ENCODE measurements around the gene ASCL5. TPM values are rescaled to one million over a fixed set of nuclear protein-coding genes. Genes with fewer than 3 reads are reported as not detected.

ASCL5 gene
- total and polyA plus RNA-seq, 2 of the 13 experiments (the other 11 are each of a cell fraction or from before 2014, with no cell fraction given) = not detected

DNA sequence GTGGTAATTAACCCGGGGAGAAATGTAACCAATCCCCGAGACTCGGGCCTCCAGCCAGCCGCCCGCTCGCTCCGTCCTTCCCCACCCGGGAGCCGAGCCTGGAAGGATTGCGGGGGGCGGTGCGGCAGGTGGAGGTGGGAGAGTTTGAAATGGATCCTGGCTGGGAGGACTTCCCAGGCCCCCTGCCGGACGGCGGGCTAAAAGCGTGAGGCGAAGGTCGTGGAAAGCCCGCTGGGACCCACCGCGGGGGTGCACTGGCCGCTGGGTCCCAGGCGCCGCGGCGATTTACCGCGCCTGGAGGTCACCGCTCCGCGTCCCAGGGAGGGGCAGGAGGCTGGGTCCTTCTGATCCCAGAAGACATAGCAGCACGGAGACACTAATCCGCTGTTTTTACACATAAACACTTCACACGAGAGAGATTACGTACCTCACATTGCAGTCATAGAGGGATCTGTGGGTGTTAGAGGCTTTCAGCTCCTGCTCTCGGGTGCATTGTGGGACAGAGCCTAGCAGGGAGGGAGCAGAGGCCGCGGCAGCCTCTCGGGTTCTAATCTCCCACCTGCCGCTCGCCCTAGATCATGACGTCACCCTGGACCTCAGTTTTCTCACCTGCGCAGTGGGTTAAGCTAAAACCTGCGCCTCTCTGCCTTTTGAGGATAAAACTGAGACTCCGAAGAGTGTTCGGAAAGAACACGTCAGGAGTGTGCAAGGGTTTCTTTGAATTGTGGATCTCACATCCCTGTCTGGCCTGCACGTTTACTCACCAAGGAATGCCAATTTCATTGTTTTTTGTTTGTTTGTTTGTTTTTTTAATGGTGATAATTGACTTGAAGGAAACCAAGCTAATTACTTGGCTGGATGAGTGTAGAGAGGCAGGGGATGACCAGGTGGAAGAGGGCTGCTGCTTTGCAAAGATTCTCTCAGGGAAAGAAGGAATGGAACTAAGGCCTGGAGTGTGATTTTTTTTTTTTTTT is 44.4 kb upstream of the ASCL5 start (continued):
- TF ChIP-seq, protein P1, sequence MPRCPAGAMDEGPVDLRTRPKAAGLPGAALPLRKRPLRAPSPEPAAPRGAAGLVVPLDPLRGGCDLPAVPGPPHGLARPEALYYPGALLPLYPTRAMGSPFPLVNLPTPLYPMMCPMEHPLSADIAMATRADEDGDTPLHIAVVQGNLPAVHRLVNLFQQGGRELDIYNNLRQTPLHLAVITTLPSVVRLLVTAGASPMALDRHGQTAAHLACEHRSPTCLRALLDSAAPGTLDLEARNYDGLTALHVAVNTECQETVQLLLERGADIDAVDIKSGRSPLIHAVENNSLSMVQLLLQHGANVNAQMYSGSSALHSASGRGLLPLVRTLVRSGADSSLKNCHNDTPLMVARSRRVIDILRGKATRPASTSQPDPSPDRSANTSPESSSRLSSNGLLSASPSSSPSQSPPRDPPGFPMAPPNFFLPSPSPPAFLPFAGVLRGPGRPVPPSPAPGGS (CRISPR knock-in tag; IDR thresholded peaks at IDR 0.05) = 0 out of 2 replicates have a peak, but pooled peaks have one; percentile 70
- TF ChIP-seq ATF1 (CRISPR knock-in tag; IDR thresholded peaks at IDR 0.05) (peak; percentile 85), ZNF629 (CRISPR knock-in tag; conservative IDR thresholded peaks at IDR 0.05) (peak; percentile 100), NPAS2 (CRISPR knock-in tag; IDR thresholded peaks at IDR 0.05; ENCODE audit: borderline replicate concordance) (no peak), KDM1A (CRISPR knock-in tag; IDR thresholded peaks at IDR 0.05) (peak; percentile 94), ZNF841 (CRISPR knock-in tag; IDR thresholded peaks at IDR 0.05; ENCODE audit: borderline replicate concordance) (0 out of 2 replicates have a peak, but pooled peaks have one; percentile 33), HNF4G (IDR thresholded peaks at IDR 0.05; ENCODE audit: borderline replicate concordance, low read depth, low read length) (no peak), HNF4G (CRISPR knock-in tag; IDR thresholded peaks at IDR 0.05; ENCODE audit: borderline replicate concordance, low read depth) (no peak), HES4 (CRISPR knock-in tag; IDR thresholded peaks at IDR 0.05; ENCODE audit: borderline replicate concordance) (no peak), ZSCAN12 (CRISPR knock-in tag; IDR thresholded peaks at IDR 0.05) (0 out of 2 replicates have a peak, but pooled peaks have one; percentile 69), ETV5 (CRISPR knock-in tag; IDR thresholded peaks at IDR 0.05; ENCODE audit: borderline replicate concordance) (0 out of 2 replicates have a peak, but pooled peaks have one; percentile 12), ZNF253 (CRISPR knock-in tag; IDR thresholded peaks at IDR 0.05; ENCODE audit: borderline replicate concordance) (no peak), NFYC (CRISPR knock-in tag; IDR thresholded peaks at IDR 0.05) (no peak), FOXC1 (CRISPR knock-in tag; IDR thresholded peaks at IDR 0.05; ENCODE audit: borderline replicate concordance) (peak; percentile 75; the same call in 1 of the 2 replicates)
- TF ChIP-seq, protein P2, sequence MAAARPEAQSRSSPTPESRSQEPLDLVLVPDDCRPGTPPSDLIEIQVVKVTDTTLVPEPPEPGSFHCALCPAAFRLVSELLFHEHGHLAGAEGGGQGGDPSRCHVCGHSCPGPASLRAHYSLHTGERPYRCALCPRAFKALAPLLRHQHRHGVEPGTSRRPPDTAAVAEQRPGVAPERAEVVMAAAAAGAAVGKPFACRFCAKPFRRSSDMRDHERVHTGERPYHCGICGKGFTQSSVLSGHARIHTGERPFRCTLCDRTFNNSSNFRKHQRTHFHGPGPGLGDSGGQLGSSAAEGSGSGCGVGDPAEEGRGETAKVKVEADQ (CRISPR knock-in tag; IDR thresholded peaks at IDR 0.05; ENCODE audit: borderline replicate concordance) = no peak
- TF ChIP-seq, protein P3, sequence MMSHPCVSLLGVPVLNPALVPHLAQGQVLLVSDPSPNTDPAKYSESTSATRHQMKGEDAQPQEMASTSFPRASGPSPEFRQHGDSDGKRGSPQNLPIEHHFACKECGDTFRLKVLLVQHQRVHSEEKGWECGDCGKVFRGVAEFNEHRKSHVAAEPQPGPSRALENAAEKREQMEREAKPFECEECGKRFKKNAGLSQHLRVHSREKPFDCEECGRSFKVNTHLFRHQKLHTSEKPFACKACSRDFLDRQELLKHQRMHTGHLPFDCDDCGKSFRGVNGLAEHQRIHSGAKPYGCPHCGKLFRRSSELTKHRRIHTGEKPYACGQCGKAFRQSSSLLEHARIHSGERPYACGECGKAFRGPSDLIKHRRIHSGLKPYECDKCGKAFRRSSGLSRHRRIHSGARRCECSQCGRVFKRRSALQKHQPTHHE (CRISPR knock-in tag; IDR thresholded peaks at IDR 0.05; ENCODE audit: borderline replicate concordance) = peak; percentile 94
- TF ChIP-seq, protein P4, sequence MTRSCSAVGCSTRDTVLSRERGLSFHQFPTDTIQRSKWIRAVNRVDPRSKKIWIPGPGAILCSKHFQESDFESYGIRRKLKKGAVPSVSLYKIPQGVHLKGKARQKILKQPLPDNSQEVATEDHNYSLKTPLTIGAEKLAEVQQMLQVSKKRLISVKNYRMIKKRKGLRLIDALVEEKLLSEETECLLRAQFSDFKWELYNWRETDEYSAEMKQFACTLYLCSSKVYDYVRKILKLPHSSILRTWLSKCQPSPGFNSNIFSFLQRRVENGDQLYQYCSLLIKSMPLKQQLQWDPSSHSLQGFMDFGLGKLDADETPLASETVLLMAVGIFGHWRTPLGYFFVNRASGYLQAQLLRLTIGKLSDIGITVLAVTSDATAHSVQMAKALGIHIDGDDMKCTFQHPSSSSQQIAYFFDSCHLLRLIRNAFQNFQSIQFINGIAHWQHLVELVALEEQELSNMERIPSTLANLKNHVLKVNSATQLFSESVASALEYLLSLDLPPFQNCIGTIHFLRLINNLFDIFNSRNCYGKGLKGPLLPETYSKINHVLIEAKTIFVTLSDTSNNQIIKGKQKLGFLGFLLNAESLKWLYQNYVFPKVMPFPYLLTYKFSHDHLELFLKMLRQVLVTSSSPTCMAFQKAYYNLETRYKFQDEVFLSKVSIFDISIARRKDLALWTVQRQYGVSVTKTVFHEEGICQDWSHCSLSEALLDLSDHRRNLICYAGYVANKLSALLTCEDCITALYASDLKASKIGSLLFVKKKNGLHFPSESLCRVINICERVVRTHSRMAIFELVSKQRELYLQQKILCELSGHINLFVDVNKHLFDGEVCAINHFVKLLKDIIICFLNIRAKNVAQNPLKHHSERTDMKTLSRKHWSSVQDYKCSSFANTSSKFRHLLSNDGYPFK (CRISPR knock-in tag; IDR thresholded peaks at IDR 0.05; ENCODE audit: borderline replicate concordance) = no peak; the same call in 1 of the 2 replicates
- TF ChIP-seq, protein P5, sequence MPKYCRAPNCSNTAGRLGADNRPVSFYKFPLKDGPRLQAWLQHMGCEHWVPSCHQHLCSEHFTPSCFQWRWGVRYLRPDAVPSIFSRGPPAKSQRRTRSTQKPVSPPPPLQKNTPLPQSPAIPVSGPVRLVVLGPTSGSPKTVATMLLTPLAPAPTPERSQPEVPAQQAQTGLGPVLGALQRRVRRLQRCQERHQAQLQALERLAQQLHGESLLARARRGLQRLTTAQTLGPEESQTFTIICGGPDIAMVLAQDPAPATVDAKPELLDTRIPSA (CRISPR knock-in tag; IDR thresholded peaks at IDR 0.05; ENCODE audit: borderline replicate concordance) = peak; percentile 82; the same call in 1 of the 2 replicates
- TF ChIP-seq, protein P6, sequence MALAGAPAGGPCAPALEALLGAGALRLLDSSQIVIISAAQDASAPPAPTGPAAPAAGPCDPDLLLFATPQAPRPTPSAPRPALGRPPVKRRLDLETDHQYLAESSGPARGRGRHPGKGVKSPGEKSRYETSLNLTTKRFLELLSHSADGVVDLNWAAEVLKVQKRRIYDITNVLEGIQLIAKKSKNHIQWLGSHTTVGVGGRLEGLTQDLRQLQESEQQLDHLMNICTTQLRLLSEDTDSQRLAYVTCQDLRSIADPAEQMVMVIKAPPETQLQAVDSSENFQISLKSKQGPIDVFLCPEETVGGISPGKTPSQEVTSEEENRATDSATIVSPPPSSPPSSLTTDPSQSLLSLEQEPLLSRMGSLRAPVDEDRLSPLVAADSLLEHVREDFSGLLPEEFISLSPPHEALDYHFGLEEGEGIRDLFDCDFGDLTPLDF (CRISPR knock-in tag; IDR thresholded peaks at IDR 0.05) = peak; percentile 64; the same call in 1 of the 2 replicates
